GM20000 (cell line): ENCODE data around the gene EPHA6.
"Not testable (repeated sequence)": the region's sequence is repeated elsewhere in the genome, so short reads cannot be mapped to it uniquely, and the experiment has no call there.

Source experiments
- DNase-seq: peaks from one replicate; pipeline ENCODE4 v3.0.0; 2012; ENCODE audit warnings: low spot score
- TF ChIP-seq, protein P1 (sequence below): IDR thresholded peaks from 2 replicates; pipeline ENCODE4 v1.5.1; 2012; ENCODE audit warnings: mild to moderate bottlenecking, control low read depth; ENCODE audit errors: extremely low read depth, missing control alignments

Gene EPHA6

DNA sequence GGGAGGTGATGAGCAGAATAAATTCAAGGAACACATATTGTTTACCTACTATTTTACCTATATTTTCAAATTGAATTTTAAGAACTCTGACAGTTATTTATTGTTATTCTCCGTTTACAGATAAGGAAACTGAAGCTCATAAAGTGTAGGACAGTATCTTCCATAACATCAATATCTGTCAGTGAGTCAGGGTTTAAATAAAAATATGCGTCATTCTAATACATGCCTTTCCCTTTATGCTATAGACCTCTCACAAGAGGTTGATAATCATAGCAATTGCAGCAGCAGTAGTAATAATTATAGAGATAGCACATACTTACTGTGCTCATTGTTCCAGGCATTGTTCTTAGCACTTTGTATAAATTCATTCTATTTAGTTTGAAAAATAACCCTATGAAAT, 101.1 kb downstream of the EPHA6 start:
- TF ChIP-seq, protein P1, sequence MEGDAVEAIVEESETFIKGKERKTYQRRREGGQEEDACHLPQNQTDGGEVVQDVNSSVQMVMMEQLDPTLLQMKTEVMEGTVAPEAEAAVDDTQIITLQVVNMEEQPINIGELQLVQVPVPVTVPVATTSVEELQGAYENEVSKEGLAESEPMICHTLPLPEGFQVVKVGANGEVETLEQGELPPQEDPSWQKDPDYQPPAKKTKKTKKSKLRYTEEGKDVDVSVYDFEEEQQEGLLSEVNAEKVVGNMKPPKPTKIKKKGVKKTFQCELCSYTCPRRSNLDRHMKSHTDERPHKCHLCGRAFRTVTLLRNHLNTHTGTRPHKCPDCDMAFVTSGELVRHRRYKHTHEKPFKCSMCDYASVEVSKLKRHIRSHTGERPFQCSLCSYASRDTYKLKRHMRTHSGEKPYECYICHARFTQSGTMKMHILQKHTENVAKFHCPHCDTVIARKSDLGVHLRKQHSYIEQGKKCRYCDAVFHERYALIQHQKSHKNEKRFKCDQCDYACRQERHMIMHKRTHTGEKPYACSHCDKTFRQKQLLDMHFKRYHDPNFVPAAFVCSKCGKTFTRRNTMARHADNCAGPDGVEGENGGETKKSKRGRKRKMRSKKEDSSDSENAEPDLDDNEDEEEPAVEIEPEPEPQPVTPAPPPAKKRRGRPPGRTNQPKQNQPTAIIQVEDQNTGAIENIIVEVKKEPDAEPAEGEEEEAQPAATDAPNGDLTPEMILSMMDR, result no peak
- DNase-seq, result no peak

DNA sequence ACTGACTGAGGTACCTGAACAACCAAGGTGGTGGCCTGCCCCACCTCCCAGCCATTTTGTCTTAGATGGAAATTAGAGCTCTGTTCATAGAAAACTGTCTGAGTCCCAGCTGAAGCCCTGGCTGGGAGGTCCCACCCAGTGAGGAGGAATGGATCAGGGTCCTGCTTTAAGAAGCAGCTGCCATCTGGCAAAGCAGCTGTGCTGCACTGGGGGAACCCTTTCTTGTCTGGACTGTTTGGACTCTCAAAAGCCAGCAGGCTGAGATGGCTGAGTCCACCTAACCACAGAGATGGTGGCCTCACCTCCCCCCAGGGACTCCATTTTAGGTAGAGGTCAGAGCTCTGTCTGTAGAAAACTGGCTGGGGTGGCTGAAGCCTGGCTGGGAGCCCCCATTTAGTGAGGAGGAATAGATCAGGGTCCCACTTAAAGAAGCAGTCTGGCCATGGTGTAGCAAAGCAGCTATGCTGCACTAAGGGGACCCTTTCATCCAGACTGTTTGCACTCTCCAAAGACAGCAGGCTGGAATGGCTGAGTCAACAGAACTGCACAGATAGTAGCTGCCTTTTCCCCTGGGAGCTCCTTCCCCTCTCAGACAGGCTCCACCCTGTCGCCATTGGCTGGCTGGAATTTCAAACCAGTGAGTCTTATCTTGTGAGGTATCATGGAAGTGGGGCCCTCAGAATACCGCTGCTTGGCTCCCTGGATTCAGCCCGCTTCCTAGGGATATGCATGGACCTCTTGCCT, 116.9 kb downstream of the EPHA6 start:
- no peak for DNase-seq
- TF ChIP-seq, protein P1, result no peak

- not testable (repeated sequence) for DNase-seq
Measured at GRCh38 chr3:96942131-96942530, 127.7 kb downstream of the EPHA6 start.

DNA sequence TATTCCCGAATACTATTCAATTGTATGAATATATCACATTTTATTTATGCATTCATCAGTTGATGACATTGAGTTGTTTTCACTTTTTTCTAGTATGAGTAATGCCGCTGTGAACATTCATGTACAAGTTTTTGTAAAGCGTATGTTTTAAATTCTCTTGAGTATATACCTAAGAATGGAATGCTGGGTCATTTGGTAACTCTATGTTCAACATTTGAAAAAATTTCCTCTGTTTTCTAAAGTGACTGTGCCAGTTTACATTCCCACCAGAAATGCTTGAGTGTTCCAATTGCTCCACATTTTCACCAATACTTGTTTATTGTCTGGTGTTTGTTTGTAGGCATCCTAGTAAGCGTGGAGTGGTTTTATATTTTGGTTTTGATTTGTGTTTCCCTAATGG, 144.5 kb downstream of the EPHA6 start:
- no peak for DNase-seq
- TF ChIP-seq, protein P1, result no peak

GRCh38 chr3:96959474-96959873, 145.1 kb downstream of the EPHA6 start:
- TF ChIP-seq, protein P1, result no peak
- no peak for DNase-seq

GRCh38 chr3:96959901-96960641, 145.7 kb downstream of the EPHA6 start:
- DNase-seq, result no peak
- TF ChIP-seq, protein P1, result no peak

- TF ChIP-seq, protein P1, result no peak
- DNase-seq, result no peak
Measured at GRCh38 chr3:96960661-96961330, 146.4 kb downstream of the EPHA6 start.
